ENCODE data around the gene ARMC7. TPM values are rescaled to one million over a fixed set of nuclear protein-coding genes. Genes with fewer than 3 reads are reported as not detected.
A peak's percentile ranks its signal among the peaks of the same experiment; 100 is the strongest.

Gene ARMC7
- total RNA-seq, 1 experiment from 2014 or later = 22.8 TPM

GRCh38 chr17:75093548-75094158 lies 16.1 kb upstream of the ARMC7 start:
- Histone ChIP-seq H2BK20ac (ENCODE audit: low read depth, low read length, poor library complexity, severe bottlenecking) (no peak overlapping the region), H3K23ac (ENCODE audit: insufficient read length, low read depth, low read length) (no peak overlapping the region), H3K79me2 (ENCODE audit: insufficient read depth, low read length) (no peaks in the 10 kb centered on the region; the same call in 1 of the 2 replicates), H2AFZ (ENCODE audit: low read length) (no peak overlapping the region), H3K18ac (ENCODE audit: insufficient read length, low read depth, low read length) (no peak overlapping the region), H3K4me1 (ENCODE audit: insufficient read depth, low read length) (peaks cover 5% of the 10 kb centered on the region; the same call in 1 of the 2 replicates), H2AK5ac (ENCODE audit: insufficient read length, low read length) (no peak overlapping the region), H2BK15ac (ENCODE audit: low read depth, low read length) (no peak overlapping the region), H2BK5ac (ENCODE audit: insufficient read length, low read length) (no peak overlapping the region), H3K27ac (ENCODE audit: insufficient read length, low read depth, low read length) (no peak overlapping the region), H3K4me2 (ENCODE audit: insufficient read depth, insufficient read length, low read length) (no peak overlapping the region), H2BK120ac (ENCODE audit: low read depth, low read length, poor library complexity, severe bottlenecking) (no peak overlapping the region), H3K56ac (ENCODE audit: insufficient read length, low read depth, low read length) (no peak overlapping the region), H3K4ac (ENCODE audit: low read depth, low read length) (no peak overlapping the region), H4K8ac (replicated peaks; ENCODE audit: insufficient read length, low read depth, low read length) (no peak overlapping the region), H3K14ac (ENCODE audit: insufficient read depth, low read length) (no peak overlapping the region), H2BK12ac (ENCODE audit: insufficient read length, low read depth, low read length) (no peak overlapping the region), H4K5ac (ENCODE audit: insufficient read length, low read depth, low read length) (no peak overlapping the region), H3K79me1 (ENCODE audit: insufficient read depth, low read depth, low read length, poor library complexity, severe bottlenecking) (no peaks in the 10 kb centered on the region), H3K9ac (ENCODE audit: extremely low read depth, insufficient read length, low read length) (no peak overlapping the region), H3T11ph (ENCODE audit: low read length) (no peak overlapping the region), H3K9me3 (ENCODE audit: control insufficient read depth, low read depth, low read length) (no peaks in the 10 kb centered on the region), H3K27me3 (ENCODE audit: insufficient read depth, low read length) (no peaks in the 10 kb centered on the region), H3K23me2 (ENCODE audit: insufficient read length, low read depth, low read length, poor library complexity, severe bottlenecking) (no peaks in the 10 kb centered on the region), H4K91ac (ENCODE audit: insufficient read length, low read depth, low read length) (no peak overlapping the region), H4K20me1 (ENCODE audit: control insufficient read depth, insufficient read depth, insufficient read length) (no peaks in the 10 kb centered on the region)
- Mint-ChIP-seq H3K27ac (peak overlapping the region in 1 of 3 experiments; percentile 79; a peak in 2 of 7 replicates), H3K36me3 (ENCODE audit: insufficient read depth in 1 of 3, low read depth in 3 of 3) (peaks cover 2 to 22% (median 20%) of the 10 kb centered on the region in 3 experiments), H3K4me3 (no peak overlapping the region), H3K4me1 (peaks cover 34 to 39% of the 10 kb centered on the region in 2 experiments), H3K9me3 (no peaks in the 10 kb centered on the region), H3K27me3 (ENCODE audit: low read depth) (no peaks in the 10 kb centered on the region)
- TF ChIP-seq CTCF (conservative IDR thresholded peaks at IDR 0.05) = no peak
- DNase-seq = no peak
- WGBS (ENCODE audit: extremely low coverage, insufficient read length, low lambda C conversion rate) = no CpG with 5 or more reads among the region's 18 CpGs
